Tibial artery (tissue), 4 donors: ENCODE measurements around the gene CRB2.

ENCODE experiments used
- DNase-seq, 2 donors: peaks; one replicate each; pipeline ENCODE4 v3.0.0-alpha.2; 2019
- H3K27ac ChIP-seq, 2 donors: fragments of 200-600 bp; sonication (generic) in 1 of 2; 1 replicate in 1 of 2; 2 replicates in 1 of 2; pipeline ENCODE4 v1.5.1; 2018 to 2019; ENCODE audit warnings: mild to moderate bottlenecking in 1 of 2
- H3K27me3 ChIP-seq, 2 donors: fragments of 200-600 bp; sonication (generic) in 1 of 2; one replicate each; pipeline versions ENCODE4 v1.5.1 to v1.6.0; 2016 to 2019
- H3K36me3 ChIP-seq, 3 donors: fragments of 200-600 bp; sonication (generic) in 2 of 3; one replicate each; pipeline ENCODE4 v1.5.1; 2016 to 2019; ENCODE audit warnings: mild to moderate bottlenecking in 2 of 3
- H3K4me1 ChIP-seq, 4 donors: fragments of 200-600 bp; sonication (generic) in 2 of 4; 1 replicate in 3 of 4; 2 replicates in 1 of 4; pipeline ENCODE4 v1.5.1; 2016 to 2019
- H3K4me3 ChIP-seq, 2 donors: fragments of 200-600 bp; sonication (generic) in 1 of 2; 1 replicate in 1 of 2; 2 replicates in 1 of 2; pipeline ENCODE4 v1.5.1; 2018 to 2019; ENCODE audit warnings: mild to moderate bottlenecking in 2 of 2
- H3K9me3 ChIP-seq, 3 donors: fragments of 200-600 bp; sonication (generic) in 1 of 3; one replicate each; pipeline ENCODE4 v1.5.1; 2016 to 2019
- CTCF ChIP-seq, 2 experiments: fragments of 200-600 bp in 1 of 2; fragments of 450-650 bp in 1 of 2; IDR thresholded peaks; one replicate each; pipeline ENCODE4 v1.5.1; 2017 to 2019; ENCODE audit warnings: antibody characterized with exemption in 2 of 2, mild to moderate bottlenecking in 1 of 2, moderate library complexity in 1 of 2
- intact Hi-C: fragments of 100-400 bp; cut with DNase I; formaldehyde crosslinking; loops from one replicate; pipeline ENCODE4 v1.15.0; 2023; ENCODE audit warnings: low total_unique reads

CRB2 gene

GRCh38 chr9:123355761-123356431 is at the start of gene CRB2:
CRB2 (plus strand) TSS chr9:123356197; CDS start chr9:123356261, 64 bp downstream.
- H3K27ac ChIP-seq, result no peak within 1 kb of the TSS
- TF ChIP-seq CTCF (IDR thresholded peaks at IDR 0.05), result no peak
- DNase-seq, result no peak
- H3K4me3 ChIP-seq, result no peak within 1 kb of the TSS
- peaks cover 0 to 53% of the 10 kb centered on the region in 2 donors for H3K27me3 ChIP-seq
- peaks cover 0 to 13% (median 5%) of the 10 kb centered on the region in 4 donors for H3K4me1 ChIP-seq
- H3K9me3 ChIP-seq, result no peaks in the 10 kb centered on the region
- H3K36me3 ChIP-seq, result no peaks in the 10 kb centered on the region
- intact Hi-C loops, result loop anchor here (10.0 kb wide), 1 partner anchor 891 kb away; no protein-coding TSS in a partner anchor

GRCh38 chr9:123309611-123310010 is 46.4 kb upstream of the CRB2 start:
- no peaks in the 10 kb centered on the region for H3K36me3 ChIP-seq
- no peak overlapping the region for H3K27ac ChIP-seq
- DNase-seq, result no peak
- H3K27me3 ChIP-seq, result no peaks in the 10 kb centered on the region
- H3K4me3 ChIP-seq, result no peak overlapping the region
- H3K4me1 ChIP-seq, result no peaks in the 10 kb centered on the region
- intact Hi-C loops, result no loop called here
- no peaks in the 10 kb centered on the region for H3K9me3 ChIP-seq
- TF ChIP-seq CTCF (IDR thresholded peaks at IDR 0.05), result no peak

GRCh38 chr9:123310551-123311249 is 45.3 kb upstream of the CRB2 start:
- DNase-seq, result no peak
- Histone ChIP-seq H3K36me3 (no peaks in the 10 kb centered on the region), H3K4me3 (no peak overlapping the region), H3K27ac (no peak overlapping the region), H3K4me1 (no peaks in the 10 kb centered on the region), H3K9me3 (no peaks in the 10 kb centered on the region), H3K27me3 (no peaks in the 10 kb centered on the region)
- intact Hi-C loops, result no loop called here
- no peak for TF ChIP-seq CTCF (IDR thresholded peaks at IDR 0.05)

- no peaks in the 10 kb centered on the region for H3K27me3 ChIP-seq
- H3K4me1 ChIP-seq, result no peaks in the 10 kb centered on the region
- no peaks in the 10 kb centered on the region for H3K9me3 ChIP-seq
- no peak for DNase-seq
- no peak overlapping the region for H3K27ac ChIP-seq
- intact Hi-C loops, result no loop called here
- H3K36me3 ChIP-seq, result no peaks in the 10 kb centered on the region
- no peak for TF ChIP-seq CTCF (IDR thresholded peaks at IDR 0.05)
- no peak overlapping the region for H3K4me3 ChIP-seq
Observed at GRCh38 chr9:123311250-123311752, 44.7 kb upstream of the CRB2 start.

- Histone ChIP-seq H3K27me3 (no peaks in the 10 kb centered on the region), H3K9me3 (no peaks in the 10 kb centered on the region), H3K36me3 (no peaks in the 10 kb centered on the region), H3K4me3 (no peak overlapping the region), H3K27ac (no peak overlapping the region), H3K4me1 (no peaks in the 10 kb centered on the region)
- no peak for DNase-seq
- intact Hi-C loops, result no loop called here
- TF ChIP-seq CTCF (IDR thresholded peaks at IDR 0.05), result no peak
Observed at GRCh38 chr9:123312306-123312877, 43.6 kb upstream of the CRB2 start.
